Islet of Langerhans (tissue), 1 donor: ENCODE results near the gene PHLDA3.
"Not testable (repeated sequence)": the region's sequence is repeated elsewhere in the genome, so short reads cannot be mapped to it uniquely, and the experiment has no call there.

Source experiments
- FAIRE-seq: peaks from one replicate; lab custom pipeline; 2011; peaks lifted over from hg19 to GRCh38; lab: Jason Lieb, UNC

Gene PHLDA3

DNA sequence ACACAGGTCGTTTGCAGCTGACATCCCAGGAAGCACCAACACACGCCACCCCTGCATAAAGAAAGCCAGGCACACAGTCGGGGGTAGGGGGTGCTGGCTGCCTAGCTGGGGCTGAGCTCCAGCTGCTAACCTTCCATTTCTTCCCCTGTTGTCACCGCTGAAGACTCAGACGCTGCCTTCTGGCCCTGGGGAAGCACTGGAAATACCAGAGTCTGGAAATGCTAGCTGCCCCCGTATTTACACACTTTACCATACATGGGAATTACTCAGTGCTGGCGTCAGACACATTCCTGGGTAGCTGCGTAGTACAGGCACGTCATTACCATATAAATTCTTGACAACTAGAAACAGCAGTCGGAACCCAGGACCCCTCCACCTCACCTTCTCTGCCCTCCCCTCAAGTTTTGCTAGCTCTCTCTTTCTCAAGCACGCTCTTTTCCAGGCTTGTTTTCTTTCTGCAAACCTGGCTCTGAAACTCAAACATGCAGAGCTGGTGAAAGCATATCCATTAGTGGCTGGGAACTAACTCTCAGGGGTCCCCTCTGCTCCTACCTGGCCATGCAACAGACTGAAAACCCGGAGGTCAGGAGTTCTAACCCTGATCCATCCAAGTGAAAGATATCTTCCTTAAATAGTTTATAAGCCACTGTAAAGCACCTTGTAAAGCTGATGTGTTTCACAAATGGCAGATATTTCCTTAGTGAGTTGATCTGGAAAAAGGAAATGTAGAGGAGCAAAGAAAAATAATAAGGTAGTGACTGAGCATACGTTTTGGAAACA, 34.6 kb upstream of the PHLDA3 start:
- no peak for FAIRE-seq

DNA sequence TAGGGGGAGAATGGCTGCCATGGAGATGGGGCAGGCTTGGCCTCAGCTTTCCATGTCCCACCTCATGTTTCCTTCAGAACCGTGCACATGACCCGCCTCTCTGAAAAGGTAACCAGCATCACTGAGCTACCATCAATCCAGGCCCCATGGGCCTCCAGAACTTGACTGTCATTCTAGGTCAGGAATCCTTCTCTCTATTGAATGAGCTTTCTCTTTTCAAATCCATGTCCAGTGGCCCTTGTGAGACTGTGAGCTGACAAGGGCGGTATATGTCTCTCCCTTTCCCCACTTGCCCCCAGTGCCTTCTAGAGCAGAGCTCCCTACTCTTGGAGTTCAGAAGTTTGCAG, 33.5 kb upstream of the PHLDA3 start:
- no peak for FAIRE-seq

DNA sequence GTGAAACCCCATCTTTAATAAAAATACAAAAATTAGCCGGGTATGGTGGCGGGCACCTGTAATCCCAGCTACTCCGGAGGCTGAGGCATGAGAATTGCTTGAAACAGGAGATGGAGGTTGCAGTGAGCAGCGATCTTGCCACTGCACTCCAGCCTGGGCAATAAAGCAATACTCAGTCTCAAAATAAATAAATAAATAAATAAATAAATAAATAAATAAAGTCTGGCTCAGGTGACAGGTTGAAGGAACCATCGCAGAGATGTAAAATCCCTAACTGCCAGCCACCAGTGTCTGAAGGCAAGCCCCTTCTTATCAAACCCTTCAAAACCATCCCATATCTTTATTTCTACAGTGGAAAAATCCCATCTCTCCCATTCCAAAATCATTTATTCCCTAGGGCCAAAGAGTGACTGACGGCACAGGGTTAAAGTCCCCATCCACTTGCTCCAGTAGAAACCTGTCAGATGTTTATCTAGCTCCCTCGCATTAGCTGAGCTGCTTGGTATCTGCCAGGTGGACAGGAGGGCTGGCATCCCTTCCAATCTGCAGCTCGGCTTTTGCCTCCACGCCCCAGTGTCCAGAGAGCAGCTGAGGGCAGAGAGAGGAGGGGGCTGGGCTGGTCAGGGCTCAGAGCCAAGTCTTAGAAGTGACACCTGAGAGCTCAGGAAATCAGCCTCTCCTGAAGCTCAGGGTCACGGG, 33.0 kb upstream of the PHLDA3 start:
- no peak for FAIRE-seq

DNA sequence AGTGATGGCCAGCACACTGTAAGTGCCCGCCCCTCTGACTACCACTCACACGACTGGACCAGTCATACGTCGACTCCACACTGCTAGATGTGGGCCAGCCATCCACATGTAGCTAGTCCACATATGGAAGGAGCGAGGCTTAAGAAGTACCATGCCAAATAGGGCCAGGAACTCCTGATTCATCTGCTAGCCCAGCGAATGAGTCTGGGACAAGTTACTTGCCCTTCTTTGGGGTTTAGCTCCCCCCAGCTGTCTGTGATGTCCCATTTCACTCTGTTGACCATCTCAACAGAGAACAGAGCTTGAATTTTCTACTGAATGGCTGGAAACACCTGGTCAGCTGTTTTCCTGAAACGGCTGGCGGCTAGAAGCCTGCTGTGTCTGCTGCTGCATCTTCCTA, 32.2 kb upstream of the PHLDA3 start:
- FAIRE-seq = no peak

DNA sequence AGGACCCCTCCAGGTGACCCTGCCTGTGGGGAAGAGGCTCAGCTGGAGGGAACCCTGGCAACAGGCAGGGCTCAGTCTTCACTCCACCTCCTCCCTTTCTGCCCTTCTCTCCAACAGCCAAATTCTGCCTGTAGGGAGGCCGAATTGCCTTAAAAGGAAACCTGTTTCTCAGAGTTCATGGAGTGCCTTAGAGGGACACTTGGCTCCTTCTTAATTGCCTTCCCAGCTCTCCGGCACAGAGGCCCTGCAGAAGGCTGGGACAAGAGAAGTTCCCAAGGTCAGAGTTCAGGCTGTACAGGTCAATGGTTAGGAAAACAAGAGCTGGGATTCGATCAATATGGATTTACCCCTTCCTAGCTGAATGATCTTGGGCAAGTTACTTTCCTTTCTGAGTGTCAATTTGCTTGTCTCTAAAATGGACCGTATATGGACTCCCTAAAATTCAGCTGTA, 31.7 kb upstream of the PHLDA3 start:
- FAIRE-seq = no peak

DNA sequence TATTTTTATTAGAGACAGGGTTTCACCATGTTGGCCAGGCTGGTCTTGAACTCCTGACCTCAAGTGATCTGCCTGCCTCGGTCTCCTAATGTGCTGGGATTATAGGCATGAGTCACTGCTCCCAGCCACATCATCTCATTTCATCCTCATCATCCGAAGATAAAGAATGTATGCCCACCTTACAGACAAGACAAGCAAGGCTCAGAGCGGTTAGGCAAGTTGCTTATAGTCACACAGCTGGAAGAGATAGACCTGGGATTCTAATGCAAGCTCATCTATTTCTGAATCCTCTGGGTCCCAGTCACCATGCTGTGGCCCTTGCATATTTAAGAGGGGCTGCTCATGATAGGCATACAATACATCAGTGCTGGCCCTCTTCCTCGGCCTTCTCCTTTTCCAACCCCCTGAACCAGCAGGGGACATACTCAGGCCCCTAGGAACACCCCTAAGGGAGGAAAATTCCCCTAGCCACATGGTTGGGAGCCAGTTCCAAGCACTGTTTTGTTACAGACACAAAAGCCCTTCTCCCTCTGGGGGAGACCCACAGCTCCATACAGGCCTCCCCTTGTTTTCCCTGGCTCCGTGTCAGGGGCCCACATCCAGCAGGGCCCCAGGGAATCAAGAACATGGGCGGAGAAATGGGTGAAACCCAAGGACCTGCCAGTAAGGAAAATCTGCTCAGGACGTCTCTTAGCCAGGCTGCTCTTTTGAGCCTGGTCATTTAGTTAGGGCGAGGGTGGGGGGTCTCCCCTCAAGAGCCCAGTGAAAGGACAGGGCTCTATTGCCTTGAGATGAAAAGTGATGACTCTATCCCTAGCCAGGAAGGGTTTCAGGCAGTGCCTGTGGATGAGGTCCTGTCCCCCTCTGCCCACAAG, 31.0 kb upstream of the PHLDA3 start:
- no peak for FAIRE-seq

DNA sequence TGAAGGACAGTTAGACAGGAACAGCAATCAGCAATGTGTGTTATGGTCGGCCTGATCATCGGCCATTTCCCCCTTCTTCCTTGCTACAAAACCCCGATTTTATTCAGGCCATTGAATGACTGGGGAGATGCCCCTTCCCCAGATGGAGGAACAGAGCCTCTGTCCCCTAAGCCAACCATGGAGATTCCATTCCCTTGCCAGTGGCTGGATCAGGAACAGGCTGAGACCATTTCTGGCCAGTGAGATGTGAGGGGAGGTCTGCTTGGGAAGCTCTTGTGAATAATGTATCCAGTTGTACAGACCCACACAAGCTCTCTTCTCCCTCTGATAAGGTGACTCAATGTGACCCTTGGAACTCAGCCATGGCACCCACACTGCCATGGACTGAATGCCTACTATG, 30.2 kb upstream of the PHLDA3 start:
- no peak for FAIRE-seq

DNA sequence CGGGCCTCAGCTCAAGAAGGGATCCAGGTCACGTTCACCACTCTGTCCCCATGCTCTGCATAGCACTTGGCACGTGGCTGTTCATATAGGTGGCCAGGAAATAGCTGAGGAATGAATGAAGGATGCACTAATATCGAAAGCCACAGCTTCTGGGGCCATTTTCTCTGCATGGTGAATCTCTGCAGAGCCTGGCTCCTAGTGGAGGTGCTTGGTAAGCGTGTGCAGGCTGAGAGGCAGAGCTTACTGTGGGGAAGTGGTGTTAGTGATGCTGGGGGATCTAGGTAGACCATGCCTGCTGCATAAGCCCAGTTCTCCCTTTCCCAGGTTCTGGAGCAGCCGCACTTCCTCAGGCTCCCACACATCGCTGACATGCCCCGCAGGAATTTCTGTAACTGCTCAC, 29.6 kb upstream of the PHLDA3 start:
- no peak for FAIRE-seq

DNA sequence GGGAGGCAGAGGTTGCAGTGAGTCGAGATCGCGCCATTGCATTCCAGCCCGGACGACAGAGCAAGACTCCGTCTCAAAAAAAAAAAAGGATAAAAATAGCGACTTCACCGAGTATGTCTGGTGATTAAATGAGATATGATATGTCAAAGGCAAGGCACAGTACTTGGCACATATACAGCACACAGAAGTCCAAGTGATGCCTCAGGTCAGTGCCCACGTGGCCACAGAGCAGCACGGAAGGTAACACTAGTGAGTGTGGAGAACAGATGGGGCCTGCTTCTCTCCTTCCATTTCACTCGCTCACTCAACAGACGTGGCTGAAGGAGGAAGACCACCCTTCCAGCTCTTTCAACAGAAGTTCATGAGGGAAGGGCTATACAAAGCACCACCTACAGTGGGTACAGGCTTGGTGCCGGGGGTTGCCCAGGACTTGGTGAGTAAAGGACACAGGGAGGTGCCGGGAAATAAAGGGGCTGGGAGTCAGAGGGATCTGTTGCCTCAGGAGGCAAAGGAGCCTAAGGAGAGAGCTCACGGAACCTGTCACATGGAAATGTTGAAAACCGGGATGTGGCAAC, 29.0 kb upstream of the PHLDA3 start:
- FAIRE-seq = no peak

DNA sequence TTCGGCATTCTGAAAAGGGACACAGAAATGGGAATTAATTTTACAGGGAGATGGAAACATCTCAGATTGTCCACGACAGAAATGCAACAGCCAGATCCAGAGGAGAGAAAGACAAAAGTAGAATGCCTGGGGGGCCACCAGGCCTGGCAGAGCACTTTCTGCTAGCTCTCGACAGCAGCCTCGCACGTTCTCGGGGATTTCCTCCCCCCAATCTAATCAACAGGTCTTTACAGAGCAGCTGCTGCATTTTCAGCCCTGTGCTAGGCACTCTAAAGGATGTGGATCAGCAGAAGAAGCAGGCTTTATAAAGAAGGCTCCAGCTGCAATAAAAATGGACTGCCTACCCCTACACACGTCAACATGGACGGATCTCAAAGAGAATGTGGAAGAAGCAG, 27.3 kb upstream of the PHLDA3 start:
- no peak for FAIRE-seq

DNA sequence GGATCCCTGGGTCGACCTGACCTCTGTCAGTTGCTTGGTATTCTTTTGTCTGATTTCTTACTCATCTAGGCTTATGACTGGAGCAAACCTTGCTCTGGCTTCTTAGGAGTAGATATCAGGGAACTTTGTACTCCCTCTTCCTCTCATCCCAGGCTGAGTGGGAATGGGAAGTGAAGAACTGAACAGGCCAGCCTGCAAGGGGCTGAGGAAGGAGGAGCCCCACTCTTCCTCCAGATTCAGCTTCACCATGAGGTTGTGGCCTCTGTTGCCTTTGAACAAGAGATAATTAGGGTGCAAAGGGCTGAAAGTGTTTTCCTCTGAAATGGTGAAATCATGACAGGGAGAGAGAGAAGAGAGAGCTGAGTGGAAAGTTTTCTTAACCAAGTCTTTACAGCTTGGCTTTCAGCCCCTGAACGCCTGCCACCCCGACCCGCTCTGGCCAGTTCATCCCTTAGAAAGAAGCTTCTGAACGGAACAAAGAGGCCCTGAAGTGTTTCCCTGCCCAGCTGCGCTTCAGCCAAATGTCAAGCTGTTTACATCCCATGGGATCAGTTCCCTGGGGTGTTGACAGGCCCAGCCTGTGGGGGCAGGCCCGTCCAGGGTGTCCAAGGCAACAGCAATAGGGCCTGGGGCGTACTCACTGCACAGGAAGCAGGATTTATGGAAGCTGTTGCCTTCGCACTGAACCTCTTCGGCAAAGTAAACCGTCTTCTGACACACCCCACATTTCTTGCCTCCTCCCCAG, 26.7 kb upstream of the PHLDA3 start:
- FAIRE-seq = no peak

DNA sequence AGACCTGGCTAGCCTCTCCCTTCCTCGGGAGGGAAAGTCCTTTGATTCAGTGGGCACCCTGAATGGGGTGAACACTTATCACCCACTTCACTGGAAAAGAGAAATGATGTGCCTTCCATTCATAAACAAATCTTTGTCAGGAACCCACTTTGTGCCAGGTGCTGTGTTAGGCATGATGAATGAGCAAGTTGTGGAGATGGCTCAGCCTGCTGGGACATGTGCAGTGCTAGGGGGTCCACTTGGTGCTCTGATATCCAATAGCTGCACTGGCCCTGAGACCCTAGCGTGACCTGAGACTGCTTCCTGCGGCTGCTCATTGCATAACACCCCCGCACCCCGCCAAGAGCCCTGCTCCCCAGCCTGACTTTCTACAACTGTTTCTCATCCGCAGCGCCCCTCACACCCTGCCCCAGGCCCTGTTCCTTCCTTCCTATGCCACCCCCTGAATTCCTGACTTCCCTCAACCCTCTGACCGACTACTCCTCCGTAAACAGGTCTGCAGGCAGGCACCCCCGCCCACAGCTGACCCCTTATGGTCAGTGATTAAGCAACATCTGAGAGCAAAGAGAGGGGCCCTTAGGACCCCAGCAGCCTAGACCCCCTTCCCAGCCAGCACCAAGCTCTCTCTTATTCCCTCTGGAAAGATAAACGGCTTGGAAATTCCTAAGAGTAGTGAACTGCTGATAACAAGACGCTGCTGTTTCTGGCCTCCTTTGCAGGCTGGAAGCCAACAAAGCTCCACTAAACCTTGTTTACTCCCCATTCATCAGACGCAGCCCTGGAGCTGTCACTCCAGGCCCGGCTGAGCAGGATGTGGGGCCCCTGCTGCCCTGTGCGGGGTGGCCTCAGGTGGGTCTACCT, 25.0 kb upstream of the PHLDA3 start:
- no peak for FAIRE-seq

DNA sequence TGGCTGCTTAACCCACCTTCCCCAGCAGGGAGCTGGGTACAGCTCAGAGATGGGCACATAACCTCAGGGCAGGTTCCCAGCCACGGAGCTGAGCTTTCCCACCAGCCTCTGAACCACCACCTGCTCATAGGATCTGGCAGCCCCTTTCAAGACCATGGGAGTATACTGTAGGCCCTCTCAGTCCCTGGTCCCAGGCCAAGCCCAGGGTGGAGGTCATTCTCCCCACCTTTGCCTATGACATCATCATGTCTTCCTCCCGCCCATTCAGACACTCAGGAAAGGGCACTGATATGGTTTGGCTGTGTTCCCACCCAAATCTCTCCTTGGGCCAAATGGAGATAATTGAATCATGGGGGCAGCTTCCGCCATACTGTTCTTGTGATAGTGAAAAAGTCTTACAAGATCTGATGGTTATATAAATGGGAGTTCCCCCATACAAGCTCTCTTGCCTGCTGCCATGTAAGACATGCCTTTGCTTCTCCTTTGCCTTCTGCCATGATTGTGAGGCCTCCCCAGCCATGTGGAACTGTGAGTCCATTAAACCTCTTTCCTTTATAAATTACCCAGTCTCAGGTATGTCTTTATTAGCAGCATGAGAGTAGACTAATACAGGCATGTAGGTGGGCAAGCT, 24.2 kb upstream of the PHLDA3 start:
- FAIRE-seq = not testable (repeated sequence)

DNA sequence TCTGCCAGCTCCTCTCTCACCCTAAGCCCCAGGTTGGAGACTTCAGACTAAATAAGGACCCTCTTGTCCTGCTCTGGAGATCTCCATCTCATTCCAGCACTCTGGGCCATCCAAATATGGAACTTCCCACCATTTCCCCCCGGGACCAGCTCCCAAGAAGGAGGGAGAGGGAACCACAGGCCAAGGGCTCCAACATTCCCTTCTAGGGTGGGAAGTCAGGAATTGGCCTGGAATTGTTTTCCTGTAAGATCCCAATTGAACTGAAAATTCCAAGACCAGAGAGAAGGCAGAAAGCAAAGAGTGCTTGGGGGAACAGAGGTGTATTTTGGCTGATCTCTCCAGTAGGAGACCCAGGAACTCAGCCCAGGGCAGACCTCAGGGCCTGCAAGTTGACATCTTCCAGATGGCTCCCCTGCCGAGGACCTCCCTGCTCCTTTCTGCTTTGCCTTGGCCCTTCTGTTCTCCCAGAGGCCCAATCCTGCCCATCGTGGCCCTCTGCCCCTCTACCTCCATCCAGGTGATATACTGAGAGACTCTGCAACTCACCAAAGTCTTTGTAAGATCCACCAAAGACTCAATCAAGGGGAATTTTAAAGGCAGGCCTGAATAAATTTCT, 23.0 kb upstream of the PHLDA3 start:
- no peak for FAIRE-seq

DNA sequence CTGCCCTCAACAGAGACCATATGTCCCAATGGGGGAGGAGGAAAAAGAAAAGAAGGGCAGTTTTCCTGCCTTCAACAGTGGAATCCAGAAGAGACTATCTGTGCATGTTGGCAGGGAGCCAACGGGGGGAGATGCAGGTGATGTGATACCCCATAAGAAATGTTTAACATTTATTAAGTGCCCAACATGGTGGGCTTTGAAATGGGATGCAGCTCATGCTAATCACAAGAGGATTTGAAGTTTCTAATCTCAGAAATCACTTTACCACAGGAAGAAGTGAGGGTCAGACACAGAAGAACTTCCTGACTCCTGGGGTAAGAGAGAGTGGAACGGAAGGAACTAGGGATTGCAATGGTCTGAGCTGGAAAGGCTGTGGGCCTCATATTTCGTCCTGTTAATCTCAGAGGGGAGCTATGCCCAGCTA, 21.7 kb upstream of the PHLDA3 start:
- FAIRE-seq = no peak

DNA sequence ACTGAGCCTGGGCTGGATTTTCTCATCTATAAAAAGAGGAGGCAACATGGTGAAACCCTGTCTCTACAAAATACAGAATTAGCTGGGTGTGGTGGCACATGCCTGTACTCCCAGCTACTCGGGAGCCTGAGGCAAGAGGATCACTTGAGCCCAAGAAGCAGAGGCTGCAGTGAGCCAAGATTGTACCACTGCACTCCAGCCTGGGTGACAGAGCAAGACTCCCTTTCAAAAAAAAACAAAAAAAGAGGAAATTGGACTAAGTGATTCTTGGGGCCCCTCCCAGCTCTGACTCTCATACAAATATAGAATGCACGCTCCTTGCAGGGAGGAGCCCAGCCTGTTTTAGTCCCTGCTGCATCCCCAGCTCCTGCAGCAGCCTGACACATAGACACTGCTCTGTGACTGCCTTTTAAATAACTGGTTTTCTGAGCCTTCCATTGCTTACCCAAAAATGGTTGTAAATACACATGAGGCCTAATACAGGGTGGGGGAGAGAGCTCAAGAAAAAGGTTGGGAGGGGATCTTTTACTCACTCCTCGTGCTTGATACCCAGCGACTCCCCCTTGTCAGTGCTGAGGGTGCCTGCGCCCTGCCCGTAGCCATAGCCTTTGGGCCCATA, 20.8 kb upstream of the PHLDA3 start:
- no peak for FAIRE-seq

DNA sequence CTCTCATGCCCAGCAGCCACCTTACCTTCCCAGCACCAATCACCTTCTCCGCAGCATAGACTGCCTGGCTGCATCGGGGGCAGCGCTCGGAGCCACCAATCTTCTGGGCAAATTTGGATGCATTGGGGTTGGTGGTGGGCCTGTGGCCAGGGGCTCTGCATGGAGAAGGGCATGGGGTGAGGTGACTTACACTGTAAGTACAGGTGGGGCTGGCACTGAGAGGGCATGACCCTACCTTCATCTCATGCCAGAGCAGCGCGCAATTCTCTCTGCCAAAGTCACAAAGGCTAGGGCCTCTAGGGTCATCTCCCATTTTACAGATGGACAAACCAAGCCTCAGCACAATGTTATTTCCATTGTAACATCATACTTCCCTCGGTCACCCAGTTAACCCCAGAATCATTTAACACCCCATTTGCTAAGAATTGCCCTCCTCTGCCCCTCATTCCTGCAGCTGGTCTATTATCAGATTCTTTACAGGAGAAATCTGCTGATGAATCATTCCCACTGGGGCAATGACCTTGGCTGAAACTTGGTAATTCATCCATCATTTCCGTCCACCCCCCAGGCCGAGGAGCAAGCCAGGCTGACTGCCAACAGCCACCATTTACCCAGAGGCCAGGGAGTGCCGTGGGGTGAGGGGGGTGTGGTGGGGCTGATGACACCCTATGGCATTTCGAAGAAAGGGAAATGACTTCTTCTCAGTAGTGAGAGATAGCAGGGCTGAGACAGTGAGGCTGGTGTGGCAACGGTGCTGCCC, 20.0 kb upstream of the PHLDA3 start:
- FAIRE-seq = no peak

DNA sequence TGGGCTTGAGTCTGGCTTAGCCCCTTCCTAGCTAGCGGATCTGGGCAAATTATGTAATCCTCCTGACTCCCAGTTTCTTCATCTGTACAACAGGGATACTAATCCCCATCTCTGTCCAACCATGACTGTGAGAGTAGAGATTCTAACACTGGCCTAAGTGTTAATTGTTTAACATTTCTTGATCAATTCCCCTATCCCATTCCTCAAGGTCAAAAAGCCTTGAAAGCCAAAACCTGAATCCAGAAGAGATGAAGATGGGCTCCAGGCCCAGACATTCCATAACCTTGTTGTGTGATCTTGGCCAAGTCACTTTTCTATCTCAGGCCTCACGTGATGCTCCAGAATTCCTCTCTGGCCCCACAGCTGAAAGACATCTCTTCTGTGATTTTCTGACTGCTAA, 18.8 kb upstream of the PHLDA3 start:
- no peak for FAIRE-seq

DNA sequence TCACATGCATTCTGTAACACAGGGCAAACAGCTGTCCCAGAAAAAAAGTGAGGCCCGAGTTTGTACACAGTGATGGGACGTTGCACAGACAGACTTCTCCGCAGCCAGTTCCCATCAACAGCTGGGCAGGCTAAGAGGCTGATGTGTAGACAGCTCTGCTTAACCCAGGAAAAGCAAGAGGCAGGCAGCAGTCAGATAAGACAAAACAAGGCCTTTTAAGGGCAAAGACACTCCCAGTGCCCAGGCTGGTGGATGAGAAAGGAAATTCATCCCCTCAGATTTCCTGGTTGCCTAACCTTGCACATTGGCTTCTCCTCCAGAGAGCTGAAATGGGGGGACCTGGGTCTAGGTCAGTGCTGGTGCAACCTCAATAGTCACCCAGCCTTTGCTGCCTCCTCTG, 17.2 kb upstream of the PHLDA3 start:
- no peak for FAIRE-seq
